Activated CD4-positive, alpha-beta T cell treated with anti-CD3 and anti-CD28 coated beads, Interleukin-2, amount 50 U/mL, for 4 hours (primary cell): ENCODE data around the gene CREB1.
A peak's percentile ranks its signal among the peaks of the same experiment; 100 is the strongest.
"Not testable (repeated sequence)": the region's sequence is repeated elsewhere in the genome, so short reads cannot be mapped to it uniquely, and the experiment has no call there.

Experiments
- DNase-seq, 2 experiments: peaks; one replicate each; pipeline ENCODE4 v3.0.0-alpha.2; 2020

Gene CREB1

DNA sequence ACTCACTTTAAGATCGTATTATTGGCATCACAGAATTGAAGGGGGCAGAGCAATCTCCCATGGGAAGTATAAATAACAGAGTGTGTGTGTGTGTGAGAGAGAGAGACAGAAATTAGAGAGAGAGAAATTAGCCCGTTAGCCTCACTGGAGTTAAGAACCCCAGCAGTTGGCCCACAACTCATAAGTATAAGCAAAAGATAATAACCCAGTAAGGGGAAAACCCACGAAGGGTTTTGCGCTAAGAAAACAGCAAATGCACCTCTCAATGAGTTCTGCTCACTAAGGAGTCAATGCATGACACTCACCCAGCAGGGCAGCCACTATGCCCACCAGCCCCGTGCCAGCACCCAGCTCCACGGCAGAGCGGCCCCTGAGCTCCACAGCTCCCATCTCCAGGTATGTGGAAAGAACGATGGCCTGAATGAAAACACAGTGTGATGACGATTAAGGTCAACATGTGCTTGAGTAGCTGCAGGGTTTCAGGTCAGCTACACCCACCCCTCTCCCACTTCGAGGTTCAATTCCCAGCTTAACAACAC lies 91.8 kb downstream of the CREB1 start:
- no peak for DNase-seq

DNA sequence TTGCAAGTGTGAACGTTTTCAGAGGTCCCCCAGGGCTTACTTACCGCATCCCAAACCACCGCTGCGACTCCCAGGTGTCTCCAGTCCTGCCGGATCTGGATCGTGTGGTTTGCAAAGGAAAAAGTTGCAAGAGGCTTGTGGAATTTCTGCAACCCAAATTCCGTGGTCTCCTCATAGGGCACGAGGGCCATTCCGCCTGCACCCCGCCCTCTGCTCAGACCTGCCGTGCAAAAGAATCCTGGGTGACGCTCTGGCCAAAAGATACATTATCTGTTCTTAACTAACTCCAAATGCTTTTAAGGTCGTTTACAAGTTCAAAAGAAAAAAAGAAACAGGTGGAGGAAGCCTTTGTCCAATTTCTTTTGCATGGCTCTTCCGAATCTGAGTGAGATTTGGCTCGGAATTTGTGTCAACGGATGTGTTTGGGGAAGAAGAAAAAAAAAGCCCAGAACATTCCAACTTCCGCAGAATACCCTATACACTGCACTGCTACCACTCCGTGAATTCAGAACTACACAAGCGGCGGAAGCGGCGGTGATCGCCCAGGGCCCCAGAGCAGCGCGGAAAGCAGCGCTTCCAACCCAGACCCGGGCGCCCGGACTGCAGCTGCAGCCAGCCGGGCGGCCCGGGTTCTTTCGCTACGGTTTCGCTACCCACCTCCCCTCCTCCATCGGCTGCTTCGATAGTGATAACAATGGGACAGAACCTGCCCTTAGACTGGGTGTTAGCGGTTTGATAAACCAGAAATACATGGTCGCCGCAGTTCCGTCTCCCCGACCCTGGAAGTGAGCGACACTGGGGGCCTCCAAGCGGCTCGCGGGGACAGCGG lies 94.6 kb downstream of the CREB1 start:
- DNase-seq: peak; percentile 53 to 55

DNA sequence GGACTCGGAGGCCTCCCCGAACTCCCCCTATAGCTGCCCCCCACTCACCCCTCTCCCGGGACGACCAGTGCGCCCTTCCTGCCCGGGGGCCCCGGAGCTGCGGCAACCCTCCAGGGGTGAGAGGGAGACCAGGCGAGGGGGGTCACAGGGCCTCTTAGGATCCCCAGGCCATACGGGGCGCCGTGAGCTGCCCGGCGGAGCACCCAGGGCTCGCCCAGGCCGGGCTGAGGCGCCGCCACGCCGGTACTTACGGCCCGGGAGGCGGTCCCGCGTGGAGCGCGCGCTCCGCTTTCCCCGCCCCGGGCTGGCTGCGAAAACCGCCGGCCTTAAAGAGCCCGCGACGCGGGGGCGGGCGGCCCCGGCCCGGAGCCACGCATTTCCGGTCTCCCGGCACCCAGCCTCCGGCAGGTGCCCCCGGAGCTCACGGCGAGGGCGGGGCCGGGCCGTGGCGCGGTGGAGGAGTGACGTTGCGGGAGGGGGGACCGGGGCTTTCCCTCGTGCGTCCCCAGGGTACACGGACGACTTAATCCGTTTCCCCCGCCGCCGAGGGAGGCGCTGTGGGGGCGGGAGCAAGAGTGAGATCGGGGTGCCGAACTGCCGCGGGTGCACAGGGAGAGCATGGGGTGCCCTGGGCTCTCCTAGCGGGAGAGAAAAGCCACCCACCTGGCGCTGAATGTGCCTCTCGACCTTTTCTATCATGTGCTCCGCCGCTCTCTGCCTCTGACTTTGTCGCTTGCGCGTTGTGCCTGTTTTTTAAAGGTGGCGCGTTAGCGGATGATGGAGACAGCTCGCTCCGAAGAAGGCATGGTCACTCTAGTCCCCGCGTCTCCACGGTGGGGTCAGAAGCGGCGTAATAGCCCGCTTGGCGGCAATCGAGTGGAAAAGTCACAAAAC lies 95.5 kb downstream of the CREB1 start, which contains the start of gene METTL21A:
Gene METTL21A (minus strand): TSS at position 381 of the 894 bp plus-strand sequence. CDS start 1,019 bp downstream, outside the sequence.
- DNase-seq: peak; percentile 96 to 97

DNA sequence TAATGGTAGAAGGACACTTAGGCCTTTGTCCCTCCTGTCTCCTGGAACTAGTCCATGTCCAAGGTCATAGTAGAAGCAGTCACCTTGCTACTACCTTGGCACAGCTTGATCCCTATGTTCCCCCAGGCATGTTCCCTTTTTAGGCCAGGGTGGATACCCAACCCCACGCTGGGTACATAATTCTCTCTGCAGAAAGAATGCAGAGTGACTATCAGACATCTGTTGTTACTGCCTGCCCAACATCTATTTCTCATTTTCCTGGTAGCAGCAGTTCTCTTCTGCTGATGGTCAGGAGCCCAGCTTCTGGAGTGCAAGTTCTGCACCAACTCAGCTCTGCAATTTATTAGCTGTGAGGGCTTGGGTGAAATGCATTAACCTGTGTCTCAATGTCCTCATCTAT lies 99.8 kb downstream of the CREB1 start:
- DNase-seq: no peak

DNA sequence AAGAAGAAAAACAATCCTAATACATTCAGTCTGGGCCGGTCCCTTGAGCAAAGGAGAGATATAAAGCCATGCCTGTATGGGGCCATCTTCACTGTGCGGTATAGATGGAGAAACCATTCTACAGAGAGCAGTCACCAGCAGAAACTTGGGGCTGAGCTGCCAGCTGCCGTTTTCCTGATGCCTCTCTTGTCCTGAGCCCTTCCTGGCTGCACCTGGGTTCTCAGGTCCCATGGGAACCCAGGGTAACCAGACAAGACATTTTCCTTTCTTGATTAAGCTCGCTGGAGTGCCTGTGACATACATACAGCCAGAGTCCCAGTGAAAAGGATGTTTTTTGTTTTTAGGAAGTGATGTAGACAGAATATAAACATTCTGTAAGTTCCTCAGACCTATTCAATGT lies 100.7 kb downstream of the CREB1 start:
- no peak for DNase-seq

DNA sequence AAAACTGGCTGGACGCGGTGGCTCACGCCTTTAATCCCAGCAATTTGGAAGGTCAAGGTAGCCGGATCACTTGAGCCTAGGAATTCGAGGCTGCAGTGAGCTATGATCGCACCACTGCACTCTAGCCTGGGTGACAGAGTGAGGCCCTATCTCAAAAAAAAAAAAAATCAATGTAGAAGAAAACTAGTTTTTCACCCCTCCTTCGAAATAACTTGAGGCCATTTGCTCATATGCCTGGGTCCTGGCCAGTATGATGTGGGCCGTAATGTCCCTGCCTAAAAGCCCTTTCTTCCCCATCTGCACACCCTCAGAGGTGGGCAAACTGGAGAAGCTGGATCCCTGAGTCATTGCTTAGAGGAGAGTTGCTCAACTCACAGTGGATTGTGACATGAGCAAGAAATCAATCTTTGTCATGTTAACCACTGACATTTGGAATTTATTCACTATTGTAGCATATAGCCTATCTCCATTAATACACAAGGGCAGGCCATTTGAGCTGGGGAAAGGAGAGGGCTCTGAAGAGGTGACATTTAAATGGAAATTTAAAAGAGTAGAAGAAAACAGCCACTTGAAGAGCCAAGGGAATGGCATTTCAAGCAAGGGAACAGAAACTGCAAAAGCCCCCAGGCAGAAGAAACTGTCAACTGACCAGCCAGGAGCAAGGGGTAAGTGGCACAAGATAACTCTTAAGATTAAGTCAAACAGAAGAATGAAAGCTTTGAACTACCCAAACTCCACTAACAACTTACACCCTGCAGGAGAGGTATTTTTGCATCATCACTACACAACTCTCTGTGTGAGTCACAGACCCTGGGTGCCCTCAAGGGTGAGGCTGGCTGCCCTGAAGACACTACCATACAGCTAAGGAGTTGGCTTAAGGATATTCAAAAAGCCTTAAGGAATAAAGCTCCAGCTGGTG lies 103.1 kb downstream of the CREB1 start:
- DNase-seq: no peak

DNA sequence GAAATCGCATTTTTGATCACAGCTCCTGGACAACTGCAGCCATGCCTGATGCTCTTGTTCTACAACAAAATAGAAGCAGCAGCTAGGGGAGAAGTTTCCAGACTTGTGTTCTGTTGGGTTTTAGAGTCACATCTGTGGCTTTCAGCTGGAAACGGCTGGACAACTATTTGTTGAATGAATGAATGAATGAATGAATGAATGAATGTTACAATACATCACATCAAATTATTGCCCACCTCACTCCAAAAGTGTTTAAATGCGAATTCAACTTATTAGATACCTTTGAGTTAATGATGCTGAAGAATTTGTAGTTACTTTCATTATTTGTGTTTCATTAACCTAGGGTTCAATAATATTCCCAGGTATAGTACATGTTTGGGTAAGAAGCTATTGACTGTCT lies 103.9 kb downstream of the CREB1 start:
- no peak for DNase-seq

DNA sequence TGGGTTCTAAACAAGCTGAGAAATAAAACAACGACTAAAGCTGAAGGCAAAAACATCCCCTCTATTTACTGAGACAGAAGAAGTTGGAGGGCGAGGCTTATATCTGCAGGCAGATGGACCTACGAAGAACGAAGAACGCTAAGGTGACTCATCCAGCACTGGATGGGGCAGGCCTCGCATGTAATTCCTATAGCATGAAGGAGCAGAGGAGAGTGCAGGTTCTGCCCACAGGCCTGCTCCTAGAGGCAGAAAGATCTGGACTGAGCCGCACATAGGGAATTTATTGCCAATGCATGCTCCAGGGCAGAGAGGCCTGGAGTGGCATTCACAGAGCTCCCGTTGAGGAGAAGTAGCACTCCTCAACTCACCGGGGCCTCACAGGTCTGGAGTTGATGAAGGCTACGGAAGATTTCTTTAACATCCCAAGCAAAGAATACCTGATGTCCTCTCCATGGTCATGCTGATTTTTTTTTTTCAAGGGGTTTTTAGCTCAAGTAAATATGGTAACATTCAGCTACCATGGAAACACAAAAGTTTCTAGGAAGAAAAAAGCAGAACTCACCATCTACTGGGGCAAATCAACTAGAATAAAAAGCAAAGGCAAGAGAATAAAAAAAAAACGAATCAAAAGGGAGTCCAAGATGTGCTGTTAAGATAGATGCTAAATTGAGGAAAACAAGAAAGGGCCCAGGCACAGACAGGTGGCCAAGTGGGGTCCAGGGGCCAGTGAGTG lies 105.9 kb downstream of the CREB1 start:
- DNase-seq: no peak

DNA sequence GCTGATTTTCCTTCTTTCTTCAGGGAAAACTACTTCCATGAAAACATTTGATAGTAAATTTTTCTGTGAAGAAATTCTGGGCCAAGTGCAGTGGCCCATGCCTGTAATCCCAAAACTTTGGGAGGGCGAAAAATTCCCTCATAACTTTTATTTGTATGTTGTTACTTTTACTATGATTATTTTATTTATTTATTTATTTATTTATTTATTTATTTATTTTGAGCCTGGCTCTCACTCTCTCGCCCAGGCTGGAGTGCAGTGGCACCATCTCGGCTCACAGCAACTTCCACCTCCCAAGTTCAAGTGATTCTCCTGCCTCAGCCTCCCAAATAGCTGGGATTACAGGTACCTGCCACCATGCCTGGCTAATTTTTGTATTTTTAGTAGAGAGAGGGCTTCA lies 109.5 kb downstream of the CREB1 start:
- not testable (repeated sequence) for DNase-seq

DNA sequence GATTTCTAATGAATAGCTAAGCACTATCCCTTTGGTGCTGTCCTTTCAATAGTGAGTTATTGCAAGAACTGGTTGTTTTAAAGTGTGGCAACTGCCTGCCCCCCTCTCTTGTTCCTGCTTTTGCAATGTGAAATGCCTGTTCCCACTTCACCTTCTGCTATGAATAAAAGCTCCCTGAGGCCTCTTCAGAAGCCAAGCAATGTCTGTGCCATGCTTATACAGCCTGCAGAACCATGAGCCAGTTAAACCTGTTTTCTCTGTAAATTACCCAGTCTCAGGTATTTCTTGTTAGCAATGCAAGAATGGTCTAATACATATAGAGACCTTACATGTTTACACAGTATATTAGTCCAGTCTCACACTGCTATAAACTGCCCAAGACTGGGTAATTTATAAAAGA lies 110.4 kb downstream of the CREB1 start:
- no peak for DNase-seq

DNA sequence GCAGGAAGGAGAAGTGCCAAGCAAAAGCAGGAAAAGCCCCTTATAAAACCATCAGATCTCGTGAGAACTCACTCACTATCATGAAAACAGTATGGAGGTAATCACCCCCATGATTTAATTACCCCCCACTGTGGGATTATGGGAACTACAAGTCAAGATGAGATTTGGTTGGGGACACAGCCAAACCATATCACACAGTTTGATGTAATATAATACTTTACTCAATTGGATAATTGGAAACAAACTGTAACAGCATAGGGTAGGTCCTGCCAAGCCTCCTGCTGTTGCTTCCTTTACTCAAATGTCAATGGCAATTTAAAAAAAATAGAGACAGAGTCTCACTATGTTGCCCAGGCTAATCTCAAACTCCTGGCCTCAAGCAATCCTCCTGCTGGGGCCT lies 110.9 kb downstream of the CREB1 start:
- no peak for DNase-seq

DNA sequence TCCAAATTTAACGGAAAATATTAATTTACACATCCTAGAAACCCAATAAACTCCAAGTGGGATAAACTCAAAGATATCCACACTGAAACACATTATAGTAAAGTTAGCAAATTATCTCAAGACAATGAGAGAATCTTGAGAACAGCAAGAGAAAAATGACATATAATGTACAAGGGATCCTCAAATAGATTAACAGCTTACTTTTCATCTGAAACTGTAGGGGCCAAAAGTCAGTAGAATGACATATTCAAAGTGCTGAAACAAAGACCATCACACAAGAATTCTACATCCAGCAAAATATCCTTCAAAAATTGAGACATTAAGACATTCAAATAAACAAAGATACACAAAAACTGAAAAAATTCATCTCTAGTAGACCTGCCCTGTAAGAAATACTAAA lies 114.1 kb downstream of the CREB1 start:
- DNase-seq: no peak

DNA sequence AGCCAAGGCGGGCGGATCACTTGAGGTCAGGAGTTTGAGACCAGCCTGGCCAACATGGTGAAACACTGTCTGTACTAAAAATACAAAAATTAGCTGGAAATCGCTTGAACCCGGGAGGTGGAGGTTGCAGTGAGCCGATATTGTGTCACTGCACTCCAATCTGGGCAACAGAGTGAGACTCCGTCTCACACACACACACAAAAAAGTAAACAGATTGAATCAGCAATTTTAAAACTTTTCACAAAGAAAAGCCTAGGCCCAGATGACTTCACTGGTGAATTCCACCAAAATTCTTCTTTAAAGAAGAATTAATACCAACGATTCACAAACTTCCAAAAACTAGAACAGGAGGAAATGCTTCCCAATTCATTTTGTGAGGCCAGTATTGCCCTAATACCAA lies 116.8 kb downstream of the CREB1 start:
- not testable (repeated sequence) for DNase-seq
